Pericardium fibroblast (primary cell): Measurements from ENCODE around the gene MS4A4E. TPM values are rescaled to one million over a fixed set of nuclear protein-coding genes. Genes with fewer than 3 reads are reported as not detected.

Source experiments
- total RNA-seq: library from RNA; depleted of rRNA; stranded (reverse); fragments of >200 nt; gene quantifications from 2 replicates; pipeline ENCODE4 v1.2.3, GENCODE V29; 2015

Gene MS4A4E
- not detected in 2 replicates for total RNA-seq

GRCh38 chr11:60242740-60243239, at the start of gene MS4A4E:
Gene MS4A4E (minus strand): TSS chr11:60243137. CDS start chr11:60230055, 13,082 bp downstream.

GRCh38 chr11:60280412-60280811, 37.5 kb upstream of the MS4A4E start, which contains the start of gene MS4A4A:
Gene MS4A4A (plus strand): TSS chr11:60280666. CDS start chr11:60280676, 10 bp downstream.

GRCh38 chr11:60182541-60183330, 60.2 kb downstream of the MS4A4E start, which contains the start of gene MS4A6A:
Gene MS4A6A (minus strand): TSS chr11:60183083. CDS start chr11:60181727, 1,356 bp downstream.

Other genes with a start within 250 kb of the MS4A4E start
- not detected in 2 replicates for gene OOSP4B, start 226.0 kb downstream of the MS4A4E start, total RNA-seq
- gene OOSP2, start 202.7 kb downstream of the MS4A4E start, total RNA-seq, result not detected in 2 replicates
- gene MS4A3, start 186.5 kb downstream of the MS4A4E start, total RNA-seq, result not detected in 2 replicates
- gene MS4A2, start 154.5 kb downstream of the MS4A4E start, total RNA-seq, result not detected in 2 replicates
- not detected in 2 replicates for gene MS4A6A, start 60.1 kb downstream of the MS4A4E start, total RNA-seq
- gene MS4A4A, start 37.5 kb upstream of the MS4A4E start, total RNA-seq, result not detected in 2 replicates
- not detected in 2 replicates for gene MS4A6E, start 84.1 kb upstream of the MS4A4E start, total RNA-seq
- gene MS4A7, start 135.4 kb upstream of the MS4A4E start, total RNA-seq, result not detected in 2 replicates
- gene MS4A14, start 153.3 kb upstream of the MS4A4E start, total RNA-seq, result not detected in 2 replicates
- gene MS4A5, start 186.4 kb upstream of the MS4A4E start, total RNA-seq, result not detected in 2 replicates
- gene MS4A1, start 212.7 kb upstream of the MS4A4E start, total RNA-seq, result not detected in 2 replicates
- not detected in 2 replicates for gene MS4A12, start 249.6 kb upstream of the MS4A4E start, total RNA-seq